ENCODE measurements around the gene KDM5A.
"Not testable (repeated sequence)": the region's sequence is repeated elsewhere in the genome, so short reads cannot be mapped to it uniquely, and the experiment has no call there.

The KDM5A gene

GRCh38 chr12:389142-390096 lies at the start of gene KDM5A:
TSS of gene KDM5A (minus strand) at chr12:389320. CDS start at chr12:389091, 229 bp downstream.
- DNase-seq (ENCODE audit: low read depth in 4 of 4, low spot score in 1 of 4), result peak; percentile 74 to 77 (median 76)

- not testable (repeated sequence) for DNase-seq (ENCODE audit: low read depth in 4 of 4, low spot score in 1 of 4)
Observed at GRCh38 chr12:435737-436136, 46.6 kb upstream of the KDM5A start.

- no peak for DNase-seq (ENCODE audit: low read depth in 4 of 4, low spot score in 1 of 4)
Observed at GRCh38 chr12:422526-422925, 33.4 kb upstream of the KDM5A start.

GRCh38 chr12:418432-418831 lies 29.3 kb upstream of the KDM5A start:
- DNase-seq (ENCODE audit: low read depth in 4 of 4, low spot score in 1 of 4), result no peak

- no peak for DNase-seq (ENCODE audit: low read depth in 4 of 4, low spot score in 1 of 4)
Observed at GRCh38 chr12:414859-415258, 25.7 kb upstream of the KDM5A start.

- DNase-seq (ENCODE audit: low read depth in 4 of 4, low spot score in 1 of 4), result no peak
Observed at GRCh38 chr12:402029-402389, 12.9 kb upstream of the KDM5A start.

GRCh38 chr12:401235-402028 lies 12.3 kb upstream of the KDM5A start, which contains the start of gene CCDC77:
TSS of gene CCDC77 (plus strand) at chr12:401644. CDS start at chr12:409384, 7,740 bp downstream.
- DNase-seq (ENCODE audit: low read depth in 4 of 4, low spot score in 1 of 4), result peak; percentile 79 to 85 (median 84)

- no peak for DNase-seq (ENCODE audit: low read depth in 4 of 4, low spot score in 1 of 4)
Observed at GRCh38 chr12:400828-401227, 11.7 kb upstream of the KDM5A start.

GRCh38 chr12:388541-389141 lies 479 bp downstream of the KDM5A start:
- DNase-seq (ENCODE audit: low read depth in 4 of 4, low spot score in 1 of 4), result peak in 3 of 4 experiments; percentile 2 to 14 (median 8)

- no peak for DNase-seq (ENCODE audit: low read depth in 4 of 4, low spot score in 1 of 4)
Observed at GRCh38 chr12:388012-388411, 1.1 kb downstream of the KDM5A start.

GRCh38 chr12:386651-387050 lies 2.5 kb downstream of the KDM5A start:
- DNase-seq (ENCODE audit: low read depth in 4 of 4, low spot score in 1 of 4), result no peak

GRCh38 chr12:370739-371485 lies 18.2 kb downstream of the KDM5A start:
- DNase-seq (ENCODE audit: low read depth in 4 of 4, low spot score in 1 of 4), result not testable (repeated sequence)

- DNase-seq (ENCODE audit: low read depth in 4 of 4, low spot score in 1 of 4), result no peak
Observed at GRCh38 chr12:367972-368371, 21.1 kb downstream of the KDM5A start.

- DNase-seq (ENCODE audit: low read depth in 4 of 4, low spot score in 1 of 4), result no peak
Observed at GRCh38 chr12:366820-367219, 22.3 kb downstream of the KDM5A start.

GRCh38 chr12:359091-359490 lies 30.0 kb downstream of the KDM5A start:
- no peak for DNase-seq (ENCODE audit: low read depth in 4 of 4, low spot score in 1 of 4)

- DNase-seq (ENCODE audit: low read depth in 4 of 4, low spot score in 1 of 4), result no peak
Observed at GRCh38 chr12:356276-356988, 32.7 kb downstream of the KDM5A start.

GRCh38 chr12:351197-351596 lies 37.9 kb downstream of the KDM5A start:
- not testable (repeated sequence) for DNase-seq (ENCODE audit: low read depth in 4 of 4, low spot score in 1 of 4)

- DNase-seq (ENCODE audit: low read depth in 4 of 4, low spot score in 1 of 4), result not testable (repeated sequence)
Observed at GRCh38 chr12:349625-350024, 39.5 kb downstream of the KDM5A start.

GRCh38 chr12:343036-343435 lies 46.1 kb downstream of the KDM5A start:
- DNase-seq (ENCODE audit: low read depth in 4 of 4, low spot score in 1 of 4), result not testable (repeated sequence)

- DNase-seq (ENCODE audit: low read depth in 4 of 4, low spot score in 1 of 4), result no peak
Observed at GRCh38 chr12:337039-337438, 52.1 kb downstream of the KDM5A start.
